Mesendoderm (in vitro differentiated cells): ENCODE measurements around the gene CCNF.
"Not testable (repeated sequence)": the region's sequence is repeated elsewhere in the genome, so short reads cannot be mapped to it uniquely, and the experiment has no call there.

ENCODE experiments used
- DNase-seq: peaks from one replicate; pipeline ENCODE4 v3.0.0; 2013
- H2AK5ac ChIP-seq: 2 replicates; pipeline ENCODE4 v1.6.1; 2013; ENCODE audit warnings: low read length, inconsistent platforms
- H2BK120ac ChIP-seq: 2 replicates; pipeline ENCODE4 v1.6.1; 2013; ENCODE audit warnings: low read depth, mild to moderate bottlenecking, low read length, moderate library complexity, mixed read lengths
- H2BK15ac ChIP-seq: replicated peaks from 2 replicates; pipeline ENCODE4 v1.6.1; 2013; ENCODE audit warnings: low read depth, mild to moderate bottlenecking, moderate library complexity
- H2BK5ac ChIP-seq: 2 replicates; pipeline ENCODE4 v1.6.1; 2013; ENCODE audit warnings: low read length, inconsistent platforms
- H3K18ac ChIP-seq: 2 replicates; pipeline ENCODE4 v1.6.1; 2013; ENCODE audit warnings: mild to moderate bottlenecking, low read length, mixed read lengths
- H3K23ac ChIP-seq: one replicate; pipeline ENCODE4 v1.6.1; 2013; ENCODE audit warnings: low read length
- H3K27ac ChIP-seq: 2 replicates; pipeline ENCODE4 v1.5.1; 2013; ENCODE audit warnings: low read depth, mild to moderate bottlenecking, inconsistent platforms, low read length, moderate library complexity
- H3K27me3 ChIP-seq: 2 replicates; pipeline ENCODE4 v1.6.1; 2013; ENCODE audit warnings: low read length, control low read depth, mild to moderate bottlenecking, inconsistent platforms; ENCODE audit not compliant: insufficient read depth, poor library complexity
- H3K36me3 ChIP-seq: 2 replicates; pipeline ENCODE4 v1.6.1; 2013; ENCODE audit warnings: low read length, inconsistent platforms; ENCODE audit not compliant: control insufficient read depth, insufficient read depth
- H3K4ac ChIP-seq: one replicate; pipeline ENCODE4 v1.6.1; 2013; ENCODE audit warnings: low read depth, mild to moderate bottlenecking, low read length, moderate library complexity
- H3K4me1 ChIP-seq: 2 replicates; pipeline ENCODE4 v1.6.1; 2013; ENCODE audit warnings: low read depth, low read length, inconsistent platforms; ENCODE audit not compliant: control insufficient read depth
- H3K4me2 ChIP-seq: 2 replicates; pipeline ENCODE4 v1.6.1; 2013; ENCODE audit warnings: low read length
- H3K4me3 ChIP-seq: 2 replicates; pipeline ENCODE4 v1.5.1; 2013; ENCODE audit warnings: mild to moderate bottlenecking, low read length
- H3K56ac ChIP-seq: one replicate; pipeline ENCODE4 v1.6.1; 2013; ENCODE audit warnings: low read length
- H3K79me1 ChIP-seq: 2 replicates; pipeline ENCODE4 v1.6.1; 2013; ENCODE audit warnings: low read length, inconsistent platforms
- H3K79me2 ChIP-seq: 2 replicates; pipeline ENCODE4 v1.6.1; 2013; ENCODE audit warnings: mild to moderate bottlenecking, low read length; ENCODE audit not compliant: control insufficient read depth, insufficient read depth
- H3K9ac ChIP-seq: 2 replicates; pipeline ENCODE4 v1.6.1; 2013; ENCODE audit warnings: low read length, inconsistent platforms
- H4K5ac ChIP-seq: one replicate; pipeline ENCODE4 v1.6.1; 2013; ENCODE audit warnings: low read length
- H4K8ac ChIP-seq: one replicate; pipeline ENCODE4 v1.6.1; 2013; ENCODE audit warnings: low read depth, mild to moderate bottlenecking, control low read depth, low read length, moderate library complexity
- WGBS: extraction: QIAGEN DNeasy Blood & Tissue Kit; methylation state at CpG from one replicate; pipeline ENCODE4 v1.1.7; 2013; ENCODE audit warnings: low lambda C conversion rate, missing lambda C conversion rate; ENCODE audit not compliant: insufficient coverage; ENCODE audit errors: extremely low coverage; 5-methylcytosine and 5-hydroxymethylcytosine counted together

The CCNF gene

GRCh38 chr16:2437032-2437790 is 8.0 kb downstream of the CCNF start:
- Histone ChIP-seq H3K4ac (no peak overlapping the region), H3K9ac (no peak overlapping the region), H3K27ac (no peak overlapping the region), H3K18ac (no peak overlapping the region), H3K27me3 (no peaks in the 10 kb centered on the region), H3K79me1 (peaks cover 5% of the 10 kb centered on the region), H3K79me2 (no peaks in the 10 kb centered on the region), H4K5ac (no peak overlapping the region), H3K23ac (no peak overlapping the region), H3K4me2 (no peak overlapping the region), H3K56ac (no peak overlapping the region), H3K4me1 (no peaks in the 10 kb centered on the region), H4K8ac (no peak overlapping the region), H2BK5ac (no peak overlapping the region), H2BK120ac (no peak overlapping the region), H3K36me3 (peaks cover 29% of the 10 kb centered on the region), H2BK15ac (no peak overlapping the region), H2AK5ac (no peak overlapping the region), H3K4me3 (no peak overlapping the region)
- WGBS, result no CpG with 5 or more reads among the region's 24 CpGs
- no peak for DNase-seq

- H3K4me1 ChIP-seq, result no peaks in the 10 kb centered on the region
- no peak overlapping the region for H2AK5ac ChIP-seq
- H3K4me2 ChIP-seq, result no peak overlapping the region
- H3K79me2 ChIP-seq, result no peaks in the 10 kb centered on the region
- H2BK15ac ChIP-seq, result no peak overlapping the region
- H3K27ac ChIP-seq, result no peak overlapping the region
- no peak overlapping the region for H4K8ac ChIP-seq
- H3K18ac ChIP-seq, result no peak overlapping the region
- H3K56ac ChIP-seq, result no peak overlapping the region
- H3K9ac ChIP-seq, result no peak overlapping the region
- H3K79me1 ChIP-seq, result peaks cover under 1% of the 10 kb centered on the region
- H3K36me3 ChIP-seq, result peaks cover 20% of the 10 kb centered on the region
- no peak overlapping the region for H3K4ac ChIP-seq
- WGBS, result no CpG with 5 or more reads among the region's 14 CpGs
- no peak overlapping the region for H3K23ac ChIP-seq
- no peak overlapping the region for H2BK120ac ChIP-seq
- H3K27me3 ChIP-seq, result no peaks in the 10 kb centered on the region
- no peak overlapping the region for H4K5ac ChIP-seq
- DNase-seq, result no peak
- no peak overlapping the region for H3K4me3 ChIP-seq
- no peak overlapping the region for H2BK5ac ChIP-seq
Observed at GRCh38 chr16:2438121-2438520, 8.9 kb downstream of the CCNF start.

- no peak overlapping the region for H3K4ac ChIP-seq
- H3K4me1 ChIP-seq, result no peaks in the 10 kb centered on the region
- H3K9ac ChIP-seq, result no peak overlapping the region
- no peaks in the 10 kb centered on the region for H3K79me1 ChIP-seq
- H3K36me3 ChIP-seq, result peaks cover 23% of the 10 kb centered on the region
- no peak overlapping the region for H2BK120ac ChIP-seq
- no peaks in the 10 kb centered on the region for H3K27me3 ChIP-seq
- H3K27ac ChIP-seq, result no peak overlapping the region
- no peaks in the 10 kb centered on the region for H3K79me2 ChIP-seq
- H3K4me3 ChIP-seq, result no peak overlapping the region
- no peak for DNase-seq
- H3K4me2 ChIP-seq, result no peak overlapping the region
- H4K5ac ChIP-seq, result no peak overlapping the region
- WGBS, result no CpG with 5 or more reads among the region's 11 CpGs
- no peak overlapping the region for H3K18ac ChIP-seq
- no peak overlapping the region for H4K8ac ChIP-seq
- no peak overlapping the region for H2BK15ac ChIP-seq
- H3K23ac ChIP-seq, result no peak overlapping the region
- no peak overlapping the region for H3K56ac ChIP-seq
- no peak overlapping the region for H2BK5ac ChIP-seq
- H2AK5ac ChIP-seq, result no peak overlapping the region
Observed at GRCh38 chr16:2439598-2439997, 10.4 kb downstream of the CCNF start.

- H2BK5ac ChIP-seq, DNase-seq, H3K23ac ChIP-seq, H3K56ac ChIP-seq, H3K4me1 ChIP-seq, H3K79me1 ChIP-seq, H3K4me3 ChIP-seq, H2BK120ac ChIP-seq, H3K27me3 ChIP-seq, H2AK5ac ChIP-seq, H3K27ac ChIP-seq, H4K5ac ChIP-seq, H3K9ac ChIP-seq, H3K79me2 ChIP-seq, H4K8ac ChIP-seq, H3K18ac ChIP-seq, H3K4ac ChIP-seq, H2BK15ac ChIP-seq, H3K4me2 ChIP-seq: not testable (repeated sequence)
- WGBS, result no CpG with 5 or more reads among the region's 15 CpGs
- H3K36me3 ChIP-seq, result peaks cover 28% of the 10 kb centered on the region
Observed at GRCh38 chr16:2441143-2441804, 12.0 kb downstream of the CCNF start.

- Histone ChIP-seq H3K18ac (no peak overlapping the region), H3K79me1 (no peaks in the 10 kb centered on the region), H3K27me3 (no peaks in the 10 kb centered on the region), H3K79me2 (no peaks in the 10 kb centered on the region), H3K9ac (no peak overlapping the region), H2BK15ac (no peak overlapping the region), H3K36me3 (peaks cover 25% of the 10 kb centered on the region), H3K56ac (no peak overlapping the region), H3K4me1 (no peaks in the 10 kb centered on the region), H3K4ac (no peak overlapping the region), H2BK5ac (no peak overlapping the region), H3K27ac (no peak overlapping the region), H4K8ac (no peak overlapping the region), H3K23ac (no peak overlapping the region), H3K4me2 (no peak overlapping the region), H2AK5ac (no peak overlapping the region), H2BK120ac (no peak overlapping the region), H3K4me3 (no peak overlapping the region), H4K5ac (no peak overlapping the region)
- WGBS, result no CpG with 5 or more reads among the region's 9 CpGs
- DNase-seq, result no peak
Observed at GRCh38 chr16:2443555-2443954, 14.3 kb downstream of the CCNF start.
